GM19023 (cell line): ENCODE results near the gene GNGT2.

Experiments used
- ATAC-seq: cut with Tn5 transposase; IDR thresholded peaks from one replicate; pipeline ENCODE4 v1.9.1; 2021; ENCODE audit warnings: mild to moderate bottlenecking, moderate library complexity; ENCODE audit not compliant: unreplicated experiment

GNGT2 gene

GRCh38 chr17:49229805-49230600 is 19.6 kb upstream of the GNGT2 start:
- ATAC-seq: no peak

- ATAC-seq: no peak
Measured at GRCh38 chr17:49229076-49229804, 18.9 kb upstream of the GNGT2 start.

GRCh38 chr17:49227436-49228261 is 17.3 kb upstream of the GNGT2 start:
- ATAC-seq: no peak

- no peak for ATAC-seq
Measured at GRCh38 chr17:49226771-49227435, 16.5 kb upstream of the GNGT2 start.

GRCh38 chr17:49225554-49226236 is 15.3 kb upstream of the GNGT2 start:
- ATAC-seq: no peak

- no peak for ATAC-seq
Measured at GRCh38 chr17:49224997-49225337, 14.6 kb upstream of the GNGT2 start.

- no peak for ATAC-seq
Measured at GRCh38 chr17:49224198-49224996, 14.0 kb upstream of the GNGT2 start.

GRCh38 chr17:49223517-49224197 is 13.3 kb upstream of the GNGT2 start:
- ATAC-seq: no peak

- no peak for ATAC-seq
Measured at GRCh38 chr17:49223168-49223516, 12.8 kb upstream of the GNGT2 start.

- ATAC-seq: no peak
Measured at GRCh38 chr17:49219987-49220386, 9.6 kb upstream of the GNGT2 start.

- ATAC-seq: no peak
Measured at GRCh38 chr17:49218941-49219913, 8.9 kb upstream of the GNGT2 start.

GRCh38 chr17:49217651-49218413 is 7.5 kb upstream of the GNGT2 start:
- peak; percentile 49 for ATAC-seq

- ATAC-seq: no peak
Measured at GRCh38 chr17:49216953-49217650, 6.7 kb upstream of the GNGT2 start.

- no peak for ATAC-seq
Measured at GRCh38 chr17:49216482-49216881, 6.1 kb upstream of the GNGT2 start.

- ATAC-seq: no peak
Measured at GRCh38 chr17:49214676-49215360, 4.4 kb upstream of the GNGT2 start.

GRCh38 chr17:49213847-49214246 is 3.5 kb upstream of the GNGT2 start:
- ATAC-seq: no peak
